Caco-2 (cell line): ENCODE data around the gene PFKFB1. TPM values are rescaled to one million over a fixed set of nuclear protein-coding genes. Genes with fewer than 3 reads are reported as not detected.

Source experiments
- BruUV-seq: library from RNA; stranded (reverse); fragments of 400-500 nt; replicated peaks from 2 replicates; lab custom pipeline; 2021; lab: Mats Ljungman, UMichigan
- CTCF ChIA-PET: fragments of 300-600 bp; sonication (Branson Sonifier 250); formaldehyde crosslinking; loops from one replicate; lab custom pipeline; 2022; ENCODE audit warnings: antibody characterized with exemption; lab: Charles Lee
- POLR2A ChIA-PET: fragments of 300-600 bp; sonication (Branson Sonifier 250); formaldehyde crosslinking; loops from one replicate; lab custom pipeline; 2022; ENCODE audit warnings: antibody characterized with exemption; lab: Charles Lee
- DNase-seq, 2 experiments: peaks; one replicate each; pipeline versions ENCODE4 v3.0.0 to v3.0.0-alpha.2; 2020 to 2022
- H3K27me3 ChIP-seq: replicated peaks from 2 replicates; pipeline ENCODE4 v1.6.0; 2011; ENCODE audit warnings: low read length; ENCODE audit not compliant: control insufficient read depth, insufficient read depth
- H3K36me3 ChIP-seq: 2 replicates; pipeline ENCODE4 v1.5.1; 2011; ENCODE audit warnings: low read length; ENCODE audit not compliant: control insufficient read depth, insufficient read depth
- H3K4me1 ChIP-seq: fragments of 250-450 bp; sonication (Bioruptor Pico); 2 replicates; pipeline ENCODE4 v1.5.1; 2020; ENCODE audit warnings: mild to moderate bottlenecking
- H3K4me3 ChIP-seq: 2 replicates; pipeline ENCODE4 v1.5.1; 2011; ENCODE audit warnings: low read depth, mild to moderate bottlenecking, control low read depth, low read length
- H3K9me3 ChIP-seq: fragments of 250-450 bp; sonication (Bioruptor Pico); 2 replicates; pipeline ENCODE4 v1.5.1; 2020; ENCODE audit warnings: mild to moderate bottlenecking, moderate library complexity
- H3K27ac Mint-ChIP-seq: one replicate; pipeline ENCODE4 v1.8.0; 2022; ENCODE audit warnings: mixed read lengths; ENCODE audit not compliant: unreplicated experiment
- H3K27me3 Mint-ChIP-seq: one replicate; pipeline ENCODE4 v1.8.0; 2022; ENCODE audit warnings: mixed read lengths; ENCODE audit not compliant: insufficient read depth, unreplicated experiment
- H3K36me3 Mint-ChIP-seq: one replicate; pipeline ENCODE4 v1.8.0; 2022; ENCODE audit warnings: mild to moderate bottlenecking, mixed read lengths; ENCODE audit not compliant: insufficient read depth, unreplicated experiment
- H3K4me1 Mint-ChIP-seq: one replicate; pipeline ENCODE4 v1.8.0; 2022; ENCODE audit warnings: low read depth, mixed read lengths; ENCODE audit not compliant: unreplicated experiment
- H3K4me3 Mint-ChIP-seq: one replicate; pipeline ENCODE4 v1.8.0; 2022; ENCODE audit warnings: mild to moderate bottlenecking, moderate library complexity, mixed read lengths; ENCODE audit not compliant: unreplicated experiment
- H3K9me3 Mint-ChIP-seq: one replicate; pipeline ENCODE4 v1.8.0; 2022; ENCODE audit warnings: mixed read lengths; ENCODE audit not compliant: unreplicated experiment
- CTCF ChIP-seq, 2 experiments: fragments of 200-600 bp in 1 of 2; IDR thresholded peaks; 1 replicate in 1 of 2; 2 replicates in 1 of 2; pipeline versions ENCODE4 v1.5.1 to v1.8.0; 2011 to 2022; ENCODE audit warnings: antibody characterized with exemption in 1 of 2, control low read depth in 1 of 2, inconsistent platforms in 1 of 2, low read depth in 1 of 2, low read length in 1 of 2, mild to moderate bottlenecking in 1 of 2, moderate library complexity in 1 of 2; ENCODE audit not compliant: insufficient read depth in 1 of 2, severe bottlenecking in 1 of 2, unreplicated experiment in 1 of 2
- intact Hi-C: fragments of 100-400 bp; cut with micrococcal nuclease; formaldehyde crosslinking; loops from one replicate; pipeline ENCODE4 v1.10.0; 2022; ENCODE audit not compliant: unreplicated experiment
- total RNA-seq: library from RNA; stranded (reverse); gene quantifications from 2 replicates; pipeline ENCODE4 v1.2.3, GENCODE V29; 2022

PFKFB1 gene
- total RNA-seq, 1 experiment from 2014 or later: not detected

- H3K9me3 Mint-ChIP-seq: no peaks in the 10 kb centered on the region
- no peaks in the 10 kb centered on the region for H3K27me3 Mint-ChIP-seq
- no peaks in the 10 kb centered on the region for H3K36me3 Mint-ChIP-seq
- Histone ChIP-seq H3K27me3 (no peaks in the 10 kb centered on the region), H3K36me3 (no peaks in the 10 kb centered on the region), H3K9me3 (no peaks in the 10 kb centered on the region), H3K4me1 (no peaks in the 10 kb centered on the region), H3K4me3 (no peak overlapping the region)
- H3K4me1 Mint-ChIP-seq: no peaks in the 10 kb centered on the region
- POLR2A ChIA-PET: no interaction called here
- H3K4me3 Mint-ChIP-seq: no peak overlapping the region
- BruUV-seq: no TSS peak
- no peak for TF ChIP-seq CTCF (IDR thresholded peaks at IDR 0.05; ENCODE audit: insufficient read depth in 1 of 2, low read depth in 1 of 2, low read length in 1 of 2, severe bottlenecking in 1 of 2, unreplicated experiment in 1 of 2)
- H3K27ac Mint-ChIP-seq: no peak overlapping the region
- DNase-seq: no peak
- intact Hi-C loops: loop anchor here (10.0 kb wide), 1 partner anchor 119 kb away; no protein-coding TSS in a partner anchor
- CTCF ChIA-PET: no interaction called here
Observed at GRCh38 chrX:54995621-54996020, 1.6 kb upstream of the PFKFB1 start.

GRCh38 chrX:54994668-54995351 lies 822 bp upstream of the PFKFB1 start:
- no peak overlapping the region for H3K4me3 ChIP-seq
- no peaks in the 10 kb centered on the region for H3K4me1 Mint-ChIP-seq
- no peaks in the 10 kb centered on the region for H3K9me3 Mint-ChIP-seq
- BruUV-seq: no TSS peak
- ChIA-PET CTCF (no interaction called here), POLR2A (no interaction called here)
- H3K27ac Mint-ChIP-seq: no peak overlapping the region
- no peaks in the 10 kb centered on the region for H3K27me3 Mint-ChIP-seq
- H3K27me3 ChIP-seq: no peaks in the 10 kb centered on the region
- H3K4me3 Mint-ChIP-seq: no peak overlapping the region
- intact Hi-C loops: loop anchor here (10.0 kb wide), 1 partner anchor 120 kb away; no protein-coding TSS in a partner anchor
- no peak for DNase-seq
- TF ChIP-seq CTCF (IDR thresholded peaks at IDR 0.05; ENCODE audit: insufficient read depth in 1 of 2, low read depth in 1 of 2, low read length in 1 of 2, severe bottlenecking in 1 of 2, unreplicated experiment in 1 of 2): no peak
- H3K36me3 ChIP-seq: no peaks in the 10 kb centered on the region
- no peaks in the 10 kb centered on the region for H3K9me3 ChIP-seq
- H3K36me3 Mint-ChIP-seq: no peaks in the 10 kb centered on the region
- no peaks in the 10 kb centered on the region for H3K4me1 ChIP-seq

GRCh38 chrX:54992911-54993622 lies 921 bp downstream of the PFKFB1 start:
- ChIA-PET CTCF (no interaction called here), POLR2A (no interaction called here)
- no peaks in the 10 kb centered on the region for H3K36me3 Mint-ChIP-seq

More at GRCh38 chrX:54992911-54993622, 921 bp downstream of the PFKFB1 start:
- Mint-ChIP-seq H3K27ac (no peak overlapping the region), H3K4me1 (no peaks in the 10 kb centered on the region), H3K4me3 (no peak overlapping the region), H3K9me3 (no peaks in the 10 kb centered on the region), H3K27me3 (no peaks in the 10 kb centered on the region)
- Histone ChIP-seq H3K27me3 (no peaks in the 10 kb centered on the region), H3K9me3 (no peaks in the 10 kb centered on the region), H3K36me3 (no peaks in the 10 kb centered on the region), H3K4me1 (no peaks in the 10 kb centered on the region), H3K4me3 (no peak overlapping the region)
- TF ChIP-seq CTCF (IDR thresholded peaks at IDR 0.05; ENCODE audit: insufficient read depth in 1 of 2, low read depth in 1 of 2, low read length in 1 of 2, severe bottlenecking in 1 of 2, unreplicated experiment in 1 of 2): no peak
- intact Hi-C loops: loop anchor here (10.0 kb wide), 1 partner anchor 122 kb away; no protein-coding TSS in a partner anchor
- no TSS peak for BruUV-seq
- no peak for DNase-seq
